ENCODE data around the gene LRRC8C. TPM values are rescaled to one million over a fixed set of nuclear protein-coding genes. Genes with fewer than 3 reads are reported as not detected.

Gene LRRC8C
- total RNA-seq, 1 donor from 2014 or later: 2.3 TPM

GRCh38 chr1:89737985-89738510 lies 105.1 kb downstream of the LRRC8C start:
- Mint-ChIP-seq H3K36me3 (ENCODE audit: low read depth, unreplicated experiment) (no peaks in the 10 kb centered on the region), H3K4me1 (ENCODE audit: low read depth, unreplicated experiment) (peaks cover 17% of the 10 kb centered on the region), H3K4me3 (ENCODE audit: unreplicated experiment) (no peak overlapping the region), H3K9me3 (ENCODE audit: unreplicated experiment) (peaks cover 2% of the 10 kb centered on the region), H3K27ac (ENCODE audit: unreplicated experiment) (no peak overlapping the region), H3K27me3 (ENCODE audit: low read depth, unreplicated experiment) (peaks cover 4% of the 10 kb centered on the region)
- Histone ChIP-seq H3K4me3 (ENCODE audit: insufficient read depth, low read depth, low read length) (no peak overlapping the region), H3K9me3 (ENCODE audit: insufficient read depth, low read depth, low read length) (no peaks in the 10 kb centered on the region), H3K79me2 (ENCODE audit: insufficient read depth, low read length) (no peaks in the 10 kb centered on the region), H3K27me3 (ENCODE audit: insufficient read depth, low read length) (no peaks in the 10 kb centered on the region), H3K4me2 (ENCODE audit: low read length) (no peak overlapping the region), H3K9ac (ENCODE audit: low read length) (no peak overlapping the region), H4K20me1 (ENCODE audit: insufficient read depth, low read length) (no peaks in the 10 kb centered on the region), H3K36me3 (ENCODE audit: insufficient read depth, low read length) (no peaks in the 10 kb centered on the region), H3K27ac (ENCODE audit: low read depth, low read length) (no peak overlapping the region), H2AFZ (ENCODE audit: low read depth, low read length) (no peak overlapping the region), H3K4me1 (ENCODE audit: insufficient read depth, low read length) (peaks cover 7% of the 10 kb centered on the region)
- DNase-seq (ENCODE audit: low read depth) (no peak), FAIRE-seq (no peak)
- TF ChIP-seq EZH2 (IDR thresholded peaks at IDR 0.05; ENCODE audit: insufficient read depth, low read length) (no peak), CTCF (IDR thresholded peaks at IDR 0.05; ENCODE audit: insufficient read depth, low read depth, low read length) (no peak)

GRCh38 chr1:89739013-89739843 lies 106.3 kb downstream of the LRRC8C start:
- Mint-ChIP-seq H3K4me1 (ENCODE audit: low read depth, unreplicated experiment) (peaks cover 17% of the 10 kb centered on the region), H3K4me3 (ENCODE audit: unreplicated experiment) (peak overlapping the region; percentile 7), H3K27me3 (ENCODE audit: low read depth, unreplicated experiment) (peaks cover 4% of the 10 kb centered on the region), H3K9me3 (ENCODE audit: unreplicated experiment) (peaks cover 2% of the 10 kb centered on the region), H3K27ac (ENCODE audit: unreplicated experiment) (peak overlapping the region; percentile 89), H3K36me3 (ENCODE audit: low read depth, unreplicated experiment) (no peaks in the 10 kb centered on the region)
- Histone ChIP-seq H2AFZ (ENCODE audit: low read depth, low read length) (peak overlapping the region; percentile 25), H3K79me2 (ENCODE audit: insufficient read depth, low read length) (no peaks in the 10 kb centered on the region), H3K27ac (ENCODE audit: low read depth, low read length) (no peak overlapping the region), H3K9me3 (ENCODE audit: insufficient read depth, low read depth, low read length) (no peaks in the 10 kb centered on the region), H3K4me2 (ENCODE audit: low read length) (peak overlapping the region; percentile 66), H3K4me1 (ENCODE audit: insufficient read depth, low read length) (peaks cover 7% of the 10 kb centered on the region), H3K27me3 (ENCODE audit: insufficient read depth, low read length) (no peaks in the 10 kb centered on the region), H3K4me3 (ENCODE audit: insufficient read depth, low read depth, low read length) (no peak overlapping the region), H3K36me3 (ENCODE audit: insufficient read depth, low read length) (no peaks in the 10 kb centered on the region), H3K9ac (ENCODE audit: low read length) (peak overlapping the region; percentile 22), H4K20me1 (ENCODE audit: insufficient read depth, low read length) (no peaks in the 10 kb centered on the region)
- TF ChIP-seq CTCF (IDR thresholded peaks at IDR 0.05; ENCODE audit: insufficient read depth, low read depth, low read length): no peak
- peak; percentile 67 for DNase-seq (ENCODE audit: low read depth)
- no peak for FAIRE-seq

- Mint-ChIP-seq H3K4me1 (ENCODE audit: low read depth, unreplicated experiment) (peaks cover 17% of the 10 kb centered on the region), H3K27ac (ENCODE audit: unreplicated experiment) (peak overlapping the region; percentile 89), H3K9me3 (ENCODE audit: unreplicated experiment) (peaks cover 2% of the 10 kb centered on the region), H3K36me3 (ENCODE audit: low read depth, unreplicated experiment) (no peaks in the 10 kb centered on the region), H3K4me3 (ENCODE audit: unreplicated experiment) (no peak overlapping the region), H3K27me3 (ENCODE audit: low read depth, unreplicated experiment) (peaks cover 2% of the 10 kb centered on the region)
- Histone ChIP-seq H3K27ac (ENCODE audit: low read depth, low read length) (no peak overlapping the region), H3K79me2 (ENCODE audit: insufficient read depth, low read length) (no peaks in the 10 kb centered on the region), H3K9me3 (ENCODE audit: insufficient read depth, low read depth, low read length) (no peaks in the 10 kb centered on the region), H3K4me1 (ENCODE audit: insufficient read depth, low read length) (peaks cover 7% of the 10 kb centered on the region), H3K36me3 (ENCODE audit: insufficient read depth, low read length) (no peaks in the 10 kb centered on the region), H2AFZ (ENCODE audit: low read depth, low read length) (no peak overlapping the region), H4K20me1 (ENCODE audit: insufficient read depth, low read length) (no peaks in the 10 kb centered on the region), H3K4me2 (ENCODE audit: low read length) (peak overlapping the region; percentile 66), H3K4me3 (ENCODE audit: insufficient read depth, low read depth, low read length) (no peak overlapping the region), H3K9ac (ENCODE audit: low read length) (peak overlapping the region; percentile 22), H3K27me3 (ENCODE audit: insufficient read depth, low read length) (no peaks in the 10 kb centered on the region)
- DNase-seq (ENCODE audit: low read depth) (no peak), FAIRE-seq (no peak)
- TF ChIP-seq CTCF (IDR thresholded peaks at IDR 0.05; ENCODE audit: insufficient read depth, low read depth, low read length): no peak
- TF ChIP-seq EZH2 (IDR thresholded peaks at IDR 0.05; ENCODE audit: insufficient read depth, low read length): no peak
These were observed 106.9 kb downstream of the LRRC8C start for GRCh38 chr1:89739844-89740216.

Measured in astrocyte (in vitro differentiated cells and primary cell).